Osteoblast (primary cell): ENCODE results near the gene C12orf56. TPM values are rescaled to one million over a fixed set of nuclear protein-coding genes. Genes with fewer than 3 reads are reported as not detected.
"Not testable (repeated sequence)": the region's sequence is repeated elsewhere in the genome, so short reads cannot be mapped to it uniquely, and the experiment has no call there.

Source experiments
- DNase-seq: peaks from one replicate; pipeline ENCODE4 v3.0.0; 2011; ENCODE audit warnings: low spot score, mixed read lengths; ENCODE audit not compliant: insufficient read length; ENCODE audit errors: missing footprints
- H2AFZ ChIP-seq: 2 replicates; pipeline ENCODE4 v1.6.0; 2011; ENCODE audit warnings: mild to moderate bottlenecking, low read length
- H3K27ac ChIP-seq: 2 replicates; pipeline ENCODE4 v1.5.1; 2011; ENCODE audit warnings: mild to moderate bottlenecking, low read depth, low read length, moderate library complexity
- H3K27me3 ChIP-seq: 2 replicates; pipeline ENCODE4 v1.6.0; 2012; ENCODE audit warnings: mild to moderate bottlenecking, control low read depth, inconsistent platforms, low read length, moderate library complexity; ENCODE audit not compliant: insufficient read depth
- H3K36me3 ChIP-seq: 2 replicates; pipeline ENCODE4 v1.5.1; 2011; ENCODE audit warnings: mild to moderate bottlenecking, low read length, control low read depth, moderate library complexity; ENCODE audit not compliant: insufficient read depth
- H3K4me1 ChIP-seq: 2 replicates; pipeline ENCODE4 v1.5.1; 2011; ENCODE audit warnings: mild to moderate bottlenecking, low read length, control low read depth, moderate library complexity; ENCODE audit not compliant: insufficient read depth
- H3K4me2 ChIP-seq: 2 replicates; pipeline ENCODE4 v1.6.0; 2011; ENCODE audit warnings: mild to moderate bottlenecking, low read length; ENCODE audit not compliant: insufficient read depth
- H3K4me3 ChIP-seq: fragments of 200-600 bp; sonication (generic); 3 replicates; pipeline ENCODE4 v1.5.1; 2012; ENCODE audit warnings: mild to moderate bottlenecking, low read length, inconsistent platforms; ENCODE audit not compliant: insufficient read depth
- H3K79me2 ChIP-seq: 2 replicates; pipeline ENCODE4 v1.6.0; 2012; ENCODE audit warnings: mild to moderate bottlenecking, low read length, control low read depth, inconsistent platforms; ENCODE audit not compliant: insufficient read depth
- H3K9me3 ChIP-seq: 2 replicates; pipeline ENCODE4 v1.5.1; 2011; ENCODE audit warnings: low read depth, low read length, control low read depth
- H4K20me1 ChIP-seq: 2 replicates; pipeline ENCODE4 v1.6.0; 2012; ENCODE audit warnings: mild to moderate bottlenecking, low read length, control low read depth; ENCODE audit not compliant: insufficient read depth
- total RNA-seq: library from RNA; depleted of rRNA; stranded (reverse); fragments of >200 nt; gene quantifications from 2 replicates; pipeline ENCODE4 v1.2.3, GENCODE V29; 2012
- TF ChIP-seq, protein P1 (sequence below): IDR thresholded peaks from 2 replicates; pipeline ENCODE4 v1.5.1; 2011; ENCODE audit warnings: mild to moderate bottlenecking, low read depth, low read length, moderate library complexity; ENCODE audit errors: extremely low read depth

C12orf56 gene
- total RNA-seq, 1 donor: 0.36 TPM

DNA sequence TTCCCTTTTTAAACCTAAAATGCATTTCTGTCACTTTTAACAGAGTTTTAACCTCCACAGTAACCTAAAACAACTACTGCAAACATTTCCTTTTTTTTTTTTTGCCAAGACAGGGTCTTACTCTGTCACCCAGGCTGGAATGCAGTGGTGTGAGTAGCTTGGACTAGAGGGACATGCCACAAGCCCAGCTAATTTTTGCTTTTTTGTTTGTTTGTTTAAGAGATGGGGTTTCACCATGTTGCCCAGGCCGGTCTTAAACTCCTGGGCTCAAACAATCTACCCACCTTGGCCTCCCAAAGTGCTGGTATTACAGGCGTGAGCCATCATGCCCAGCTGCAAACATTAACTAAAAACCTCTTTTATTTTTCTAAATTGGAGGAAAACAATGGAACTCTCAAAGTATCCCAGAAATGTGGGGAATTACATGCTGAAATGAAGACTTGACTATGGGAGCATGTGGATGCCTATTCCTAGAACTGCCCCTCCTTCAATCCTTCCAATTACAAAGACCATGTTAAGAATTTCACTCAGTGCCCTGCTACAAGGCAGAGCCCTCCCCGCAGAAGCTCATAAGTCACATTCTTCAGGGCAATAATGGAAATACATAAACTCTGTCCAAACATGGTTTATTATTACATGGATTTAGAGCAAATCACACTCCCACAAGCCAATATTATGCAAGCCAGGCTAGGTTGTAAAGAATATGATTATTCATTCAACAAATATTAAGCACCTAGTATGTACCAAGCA is 66.9 kb downstream of the C12orf56 start:
- no peaks in the 10 kb centered on the region for H4K20me1 ChIP-seq
- H3K4me3 ChIP-seq: no peak overlapping the region
- no peaks in the 10 kb centered on the region for H3K79me2 ChIP-seq
- peaks cover 2% of the 10 kb centered on the region for H3K4me1 ChIP-seq
- H3K36me3 ChIP-seq: no peaks in the 10 kb centered on the region
- DNase-seq: no peak
- no peaks in the 10 kb centered on the region for H3K27me3 ChIP-seq
- TF ChIP-seq, protein P1, sequence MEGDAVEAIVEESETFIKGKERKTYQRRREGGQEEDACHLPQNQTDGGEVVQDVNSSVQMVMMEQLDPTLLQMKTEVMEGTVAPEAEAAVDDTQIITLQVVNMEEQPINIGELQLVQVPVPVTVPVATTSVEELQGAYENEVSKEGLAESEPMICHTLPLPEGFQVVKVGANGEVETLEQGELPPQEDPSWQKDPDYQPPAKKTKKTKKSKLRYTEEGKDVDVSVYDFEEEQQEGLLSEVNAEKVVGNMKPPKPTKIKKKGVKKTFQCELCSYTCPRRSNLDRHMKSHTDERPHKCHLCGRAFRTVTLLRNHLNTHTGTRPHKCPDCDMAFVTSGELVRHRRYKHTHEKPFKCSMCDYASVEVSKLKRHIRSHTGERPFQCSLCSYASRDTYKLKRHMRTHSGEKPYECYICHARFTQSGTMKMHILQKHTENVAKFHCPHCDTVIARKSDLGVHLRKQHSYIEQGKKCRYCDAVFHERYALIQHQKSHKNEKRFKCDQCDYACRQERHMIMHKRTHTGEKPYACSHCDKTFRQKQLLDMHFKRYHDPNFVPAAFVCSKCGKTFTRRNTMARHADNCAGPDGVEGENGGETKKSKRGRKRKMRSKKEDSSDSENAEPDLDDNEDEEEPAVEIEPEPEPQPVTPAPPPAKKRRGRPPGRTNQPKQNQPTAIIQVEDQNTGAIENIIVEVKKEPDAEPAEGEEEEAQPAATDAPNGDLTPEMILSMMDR: no peak
- no peak overlapping the region for H2AFZ ChIP-seq
- no peak overlapping the region for H3K4me2 ChIP-seq
- no peaks in the 10 kb centered on the region for H3K9me3 ChIP-seq
- H3K27ac ChIP-seq: no peak overlapping the region

DNA sequence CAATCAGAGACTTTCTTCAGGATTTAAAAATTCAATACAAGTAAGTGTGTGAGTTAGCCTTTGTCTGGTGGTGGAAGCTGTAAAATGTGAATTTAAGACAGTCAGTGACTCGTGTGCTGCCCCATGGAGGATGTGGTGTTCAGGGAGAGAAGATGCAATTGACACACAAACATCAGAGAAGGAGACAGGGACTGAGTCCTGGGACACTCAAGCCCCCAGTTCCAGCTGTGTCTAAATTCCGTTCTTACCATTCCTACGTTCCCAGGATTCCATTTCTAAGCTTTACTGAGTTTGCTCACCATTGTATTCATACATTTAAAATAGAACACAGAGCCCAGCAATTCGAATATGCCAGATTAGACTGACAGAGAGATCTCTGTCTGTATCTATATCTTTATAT is 67.6 kb downstream of the C12orf56 start:
- Histone ChIP-seq H3K79me2 (no peaks in the 10 kb centered on the region), H3K27me3 (no peaks in the 10 kb centered on the region), H3K36me3 (no peaks in the 10 kb centered on the region), H3K9me3 (no peaks in the 10 kb centered on the region), H3K27ac (no peak overlapping the region), H2AFZ (no peak overlapping the region), H4K20me1 (no peaks in the 10 kb centered on the region), H3K4me3 (no peak overlapping the region), H3K4me2 (no peak overlapping the region), H3K4me1 (peaks cover 3% of the 10 kb centered on the region)
- TF ChIP-seq, protein P1: no peak
- DNase-seq: no peak

DNA sequence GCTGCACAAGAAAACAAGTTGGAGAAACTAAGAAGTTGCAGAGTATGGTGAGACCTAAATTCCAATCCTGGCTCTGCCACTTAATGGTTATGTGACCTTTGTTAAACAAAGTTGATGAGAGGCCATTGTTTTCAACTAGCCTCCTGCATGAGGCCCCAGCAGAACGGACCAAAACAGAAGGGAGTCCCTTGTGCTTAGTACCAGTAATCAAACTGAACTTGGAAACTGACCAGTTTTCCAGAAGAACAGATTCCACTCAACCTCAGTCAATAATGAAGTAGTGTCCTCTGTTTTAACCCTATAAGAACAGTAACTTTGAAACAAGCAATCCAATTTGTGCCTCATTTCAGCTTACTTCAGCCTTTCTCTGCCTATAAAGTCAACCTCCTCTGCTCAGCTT is 69.9 kb downstream of the C12orf56 start:
- no peaks in the 10 kb centered on the region for H3K9me3 ChIP-seq
- TF ChIP-seq, protein P1: no peak
- H3K27ac ChIP-seq: no peak overlapping the region
- no peaks in the 10 kb centered on the region for H3K27me3 ChIP-seq
- H3K36me3 ChIP-seq: no peaks in the 10 kb centered on the region
- no peak overlapping the region for H3K4me3 ChIP-seq
- DNase-seq: no peak
- no peaks in the 10 kb centered on the region for H4K20me1 ChIP-seq
- peaks cover 3% of the 10 kb centered on the region for H3K4me1 ChIP-seq
- no peaks in the 10 kb centered on the region for H3K79me2 ChIP-seq
- no peak overlapping the region for H2AFZ ChIP-seq
- no peak overlapping the region for H3K4me2 ChIP-seq

- not testable (repeated sequence) for H3K4me2 ChIP-seq, H3K27me3 ChIP-seq, H2AFZ ChIP-seq, H4K20me1 ChIP-seq, H3K27ac ChIP-seq, H3K4me3 ChIP-seq, H3K9me3 ChIP-seq, H3K79me2 ChIP-seq, H3K4me1 ChIP-seq, H3K36me3 ChIP-seq, DNase-seq
Observed at GRCh38 chr12:64319540-64320225, 70.9 kb downstream of the C12orf56 start.
